Liver (tissue), 9 donors: ENCODE data around the gene LMX1B. TPM values are rescaled to one million over a fixed set of nuclear protein-coding genes. Genes with fewer than 3 reads are reported as not detected.

Experiments used
- DNase-seq: peaks from one replicate; pipeline ENCODE4 v3.0.0-alpha.2; 2017; ENCODE audit warnings: low spot score
- H3K27ac ChIP-seq, 2 donors: one replicate each; pipeline ENCODE4 v1.7.0; 2013; ENCODE audit warnings: inconsistent platforms in 2 of 2, low read length in 2 of 2, control low read depth in 1 of 2, low read depth in 1 of 2, mild to moderate bottlenecking in 1 of 2
- H3K27me3 ChIP-seq, 4 donors: one replicate each; pipeline versions ENCODE4 v1.6.1 to v1.7.0; 2013; ENCODE audit warnings: low read length in 3 of 4, inconsistent platforms in 1 of 4, mild to moderate bottlenecking in 1 of 4, moderate library complexity in 1 of 4; ENCODE audit not compliant: control insufficient read depth in 4 of 4, insufficient read depth in 4 of 4
- H3K36me3 ChIP-seq, 4 donors: one replicate each; pipeline versions ENCODE4 v1.6.1 to v1.7.0; 2013; ENCODE audit warnings: low read length in 3 of 4, mild to moderate bottlenecking in 3 of 4, low read depth in 1 of 4, moderate library complexity in 1 of 4; ENCODE audit not compliant: control insufficient read depth in 4 of 4, insufficient read depth in 3 of 4
- H3K4me1 ChIP-seq, 4 donors: one replicate each; pipeline versions ENCODE4 v1.6.1 to v1.7.0; 2013; ENCODE audit warnings: low read length in 3 of 4, mild to moderate bottlenecking in 3 of 4, moderate library complexity in 1 of 4; ENCODE audit not compliant: control insufficient read depth in 4 of 4, insufficient read depth in 4 of 4
- H3K4me3 ChIP-seq, 3 donors: one replicate each; pipeline versions ENCODE4 v1.6.1 to v1.7.0; 2013; ENCODE audit warnings: low read length in 3 of 3, control low read depth in 1 of 3, low read depth in 1 of 3, mild to moderate bottlenecking in 1 of 3
- H3K9ac ChIP-seq, 2 donors: one replicate each; pipeline ENCODE4 v1.7.0; 2013; ENCODE audit warnings: low read length in 2 of 2, mild to moderate bottlenecking in 2 of 2, moderate library complexity in 2 of 2, control low read depth in 1 of 2, low read depth in 1 of 2
- H3K9me3 ChIP-seq, 4 donors: one replicate each; pipeline versions ENCODE4 v1.6.1 to v1.7.0; 2013; ENCODE audit warnings: low read length in 3 of 4; ENCODE audit not compliant: control insufficient read depth in 4 of 4
- EGR1 ChIP-seq, 2 donors: IDR thresholded peaks; 2 replicates each; pipeline ENCODE4 v1.6.1; 2016 to 2018; ENCODE audit warnings: antibody characterized with exemption in 2 of 2, low read depth in 2 of 2
- FOXA1 ChIP-seq: IDR thresholded peaks from 2 replicates; pipeline ENCODE4 v1.6.1; 2016; ENCODE audit warnings: antibody characterized with exemption
- FOXA2 ChIP-seq: IDR thresholded peaks from 2 replicates; pipeline ENCODE4 v1.6.1; 2016; ENCODE audit warnings: antibody characterized with exemption
- GABPA ChIP-seq, 2 donors: IDR thresholded peaks in 1 of 2; conservative IDR thresholded peaks in 1 of 2; 2 replicates each; pipeline ENCODE4 v1.6.1; 2016; ENCODE audit warnings: antibody characterized with exemption in 2 of 2, mild to moderate bottlenecking in 1 of 2, moderate library complexity in 1 of 2
- HNF4A ChIP-seq, 2 donors: conservative IDR thresholded peaks; 2 replicates each; pipeline ENCODE4 v1.6.1; 2016; ENCODE audit warnings: antibody characterized with exemption in 2 of 2, mild to moderate bottlenecking in 2 of 2
- HNF4G ChIP-seq: IDR thresholded peaks from 2 replicates; pipeline ENCODE4 v1.6.1; 2016; ENCODE audit warnings: antibody characterized with exemption
- JUND ChIP-seq, 2 donors: IDR thresholded peaks; 2 replicates each; pipeline ENCODE4 v1.6.1; 2016; ENCODE audit warnings: antibody characterized with exemption in 2 of 2
- NR2F2 ChIP-seq: IDR thresholded peaks from 2 replicates; pipeline ENCODE4 v1.6.1; 2016; ENCODE audit warnings: antibody characterized with exemption
- RAD21 ChIP-seq, 2 donors: IDR thresholded peaks; 2 replicates each; pipeline ENCODE4 v1.6.1; 2016; ENCODE audit warnings: antibody characterized with exemption in 2 of 2, mild to moderate bottlenecking in 2 of 2
- SP1 ChIP-seq: IDR thresholded peaks from 2 replicates; pipeline ENCODE4 v1.6.1; 2018; ENCODE audit warnings: antibody characterized with exemption, mild to moderate bottlenecking
- TAF1 ChIP-seq: conservative IDR thresholded peaks from 2 replicates; pipeline ENCODE4 v1.6.1; 2016; ENCODE audit warnings: antibody characterized with exemption, mild to moderate bottlenecking
- YY1 ChIP-seq: IDR thresholded peaks from 2 replicates; pipeline ENCODE4 v1.6.1; 2016; ENCODE audit warnings: antibody characterized with exemption, mild to moderate bottlenecking
- WGBS: extraction: QIAGEN DNeasy Blood & Tissue Kit; methylation state at CpG from one replicate; pipeline ENCODE4 v1.1.7; 2013; 5-methylcytosine and 5-hydroxymethylcytosine counted together
- polyA plus RNA-seq, 2 donors: library from polyadenylated mRNA; stranded (reverse) in 1 of 2; unstranded in 1 of 2; fragments of 200-250 nt in 1 of 2; fragments of >200 nt in 1 of 2; fragmentation: Nextera tagmentation in 1 of 2; extraction: Ambion mirVana in 1 of 2; gene quantifications; one replicate each; pipeline versions ENCODE4 v1.2.1 to v1.2.3, GENCODE V29; 2013 to 2015
- total RNA-seq, 2 donors: library from RNA; depleted of rRNA; stranded (reverse); fragments of >200 nt; gene quantifications; one replicate each; pipeline ENCODE4 v1.2.3, GENCODE V29; 2014
- TF ChIP-seq, protein P1 (sequence below): IDR thresholded peaks from 2 replicates; pipeline ENCODE4 v1.6.1; 2016; ENCODE audit warnings: antibody characterized with exemption
- TF ChIP-seq, protein P2 (sequence below): fragments of 150-350 bp; IDR thresholded peaks from 2 replicates; pipeline ENCODE4 v1.5.1; 2017; ENCODE audit warnings: improper control_type of control experiment, low read depth, low read length; ENCODE audit not compliant: missing input control
- TF ChIP-seq, protein P3 (sequence below): IDR thresholded peaks from 2 replicates; pipeline ENCODE4 v1.6.1; 2016; ENCODE audit warnings: antibody characterized with exemption
- TF ChIP-seq, protein P4 (sequence below): IDR thresholded peaks from 2 replicates; pipeline ENCODE4 v1.6.1; 2016; ENCODE audit warnings: antibody characterized with exemption, mild to moderate bottlenecking
- donor health status: healthy.
- donor health status: healthy.
- donor health status: healthy.
- donor health status: healthy.
- donor health status: healthy.

Gene LMX1B
- total and polyA plus RNA-seq, 4 donors = not detected

DNA sequence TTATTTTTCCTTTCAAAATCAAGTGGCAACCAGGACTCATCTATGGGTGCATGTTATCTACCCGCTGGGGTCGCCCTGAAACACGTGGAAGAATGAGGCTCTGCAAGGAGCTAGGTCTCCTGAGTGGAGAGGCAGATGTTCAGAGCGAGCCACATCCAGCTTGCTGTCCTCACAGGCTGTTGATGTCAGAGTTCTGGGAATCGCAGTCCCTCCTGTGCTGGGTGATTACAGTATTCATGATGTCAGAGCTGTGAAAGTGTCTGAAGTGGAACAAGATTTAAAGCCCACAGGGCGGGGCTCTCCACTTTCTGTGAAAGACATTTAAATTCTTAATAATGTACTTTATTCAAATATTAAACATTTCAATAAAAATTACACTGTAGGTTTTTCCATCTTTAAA lies 24.4 kb upstream of the LMX1B start:
- no peak for TF ChIP-seq TAF1
- TF ChIP-seq FOXA2 = no peak
- TF ChIP-seq JUND (IDR thresholded peaks at IDR 0.05) = no peak
- TF ChIP-seq HNF4A (conservative IDR thresholded peaks at IDR 0.05) = no peak
- TF ChIP-seq YY1 = no peak
- TF ChIP-seq, protein P1, sequence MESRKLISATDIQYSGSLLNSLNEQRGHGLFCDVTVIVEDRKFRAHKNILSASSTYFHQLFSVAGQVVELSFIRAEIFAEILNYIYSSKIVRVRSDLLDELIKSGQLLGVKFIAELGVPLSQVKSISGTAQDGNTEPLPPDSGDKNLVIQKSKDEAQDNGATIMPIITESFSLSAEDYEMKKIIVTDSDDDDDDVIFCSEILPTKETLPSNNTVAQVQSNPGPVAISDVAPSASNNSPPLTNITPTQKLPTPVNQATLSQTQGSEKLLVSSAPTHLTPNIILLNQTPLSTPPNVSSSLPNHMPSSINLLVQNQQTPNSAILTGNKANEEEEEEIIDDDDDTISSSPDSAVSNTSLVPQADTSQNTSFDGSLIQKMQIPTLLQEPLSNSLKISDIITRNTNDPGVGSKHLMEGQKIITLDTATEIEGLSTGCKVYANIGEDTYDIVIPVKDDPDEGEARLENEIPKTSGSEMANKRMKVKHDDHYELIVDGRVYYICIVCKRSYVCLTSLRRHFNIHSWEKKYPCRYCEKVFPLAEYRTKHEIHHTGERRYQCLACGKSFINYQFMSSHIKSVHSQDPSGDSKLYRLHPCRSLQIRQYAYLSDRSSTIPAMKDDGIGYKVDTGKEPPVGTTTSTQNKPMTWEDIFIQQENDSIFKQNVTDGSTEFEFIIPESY = no peak
- TF ChIP-seq NR2F2 = no peak
- no peak for TF ChIP-seq GABPA (IDR thresholded peaks at IDR 0.05 in 1 of 2, conservative IDR thresholded peaks at IDR 0.05 in 1 of 2)
- no peak for TF ChIP-seq HNF4G
- H3K4me1 ChIP-seq = no peaks in the 10 kb centered on the region
- no peaks in the 10 kb centered on the region for H3K9me3 ChIP-seq

DNA sequence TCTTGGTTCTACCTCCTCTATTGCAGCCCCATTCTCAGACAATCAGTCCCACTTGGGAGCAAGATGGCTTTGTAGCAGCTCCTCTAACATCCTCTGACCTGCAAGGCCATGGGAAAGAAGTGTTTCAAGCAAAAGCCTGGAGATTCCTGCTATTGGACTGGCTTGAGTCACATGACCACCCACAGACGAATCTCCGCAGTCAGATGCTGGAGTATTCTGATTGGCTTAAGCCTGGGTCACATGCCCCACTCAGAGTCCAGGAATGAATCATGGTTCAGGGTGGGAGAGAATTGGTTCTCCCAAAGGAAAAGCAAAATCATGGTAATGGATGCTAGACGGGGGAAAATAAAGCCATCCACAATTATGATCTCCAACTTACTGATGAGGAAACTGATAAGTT lies 22.6 kb upstream of the LMX1B start:
- Histone ChIP-seq H3K27me3 (peaks cover 0 to 3% (median 0%) of the 10 kb centered on the region in 4 donors), H3K4me1 (no peaks in the 10 kb centered on the region)
- WGBS = 75% methylated on average over 3 of the region's 3 CpGs

More for the DNA sequence above, 24.4 kb upstream of the LMX1B start:
- Histone ChIP-seq H3K27me3 (peaks cover 0 to 3% (median 0%) of the 10 kb centered on the region in 4 donors), H3K36me3 (no peaks in the 10 kb centered on the region), H3K4me3 (no peak overlapping the region), H3K9ac (no peak overlapping the region), H3K27ac (no peak overlapping the region)
- no peak for DNase-seq
- 82% methylated on average over 6 of the region's 6 CpGs for WGBS

More for the DNA sequence above, 22.6 kb upstream of the LMX1B start:
- TF ChIP-seq, protein P2, sequence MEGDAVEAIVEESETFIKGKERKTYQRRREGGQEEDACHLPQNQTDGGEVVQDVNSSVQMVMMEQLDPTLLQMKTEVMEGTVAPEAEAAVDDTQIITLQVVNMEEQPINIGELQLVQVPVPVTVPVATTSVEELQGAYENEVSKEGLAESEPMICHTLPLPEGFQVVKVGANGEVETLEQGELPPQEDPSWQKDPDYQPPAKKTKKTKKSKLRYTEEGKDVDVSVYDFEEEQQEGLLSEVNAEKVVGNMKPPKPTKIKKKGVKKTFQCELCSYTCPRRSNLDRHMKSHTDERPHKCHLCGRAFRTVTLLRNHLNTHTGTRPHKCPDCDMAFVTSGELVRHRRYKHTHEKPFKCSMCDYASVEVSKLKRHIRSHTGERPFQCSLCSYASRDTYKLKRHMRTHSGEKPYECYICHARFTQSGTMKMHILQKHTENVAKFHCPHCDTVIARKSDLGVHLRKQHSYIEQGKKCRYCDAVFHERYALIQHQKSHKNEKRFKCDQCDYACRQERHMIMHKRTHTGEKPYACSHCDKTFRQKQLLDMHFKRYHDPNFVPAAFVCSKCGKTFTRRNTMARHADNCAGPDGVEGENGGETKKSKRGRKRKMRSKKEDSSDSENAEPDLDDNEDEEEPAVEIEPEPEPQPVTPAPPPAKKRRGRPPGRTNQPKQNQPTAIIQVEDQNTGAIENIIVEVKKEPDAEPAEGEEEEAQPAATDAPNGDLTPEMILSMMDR = no peak
- TF ChIP-seq JUND (IDR thresholded peaks at IDR 0.05) (no peak), FOXA1 (no peak), EGR1 (IDR thresholded peaks at IDR 0.05; ENCODE audit: low read depth in 2 of 2) (no peak), SP1 (no peak), GABPA (IDR thresholded peaks at IDR 0.05 in 1 of 2, conservative IDR thresholded peaks at IDR 0.05 in 1 of 2) (no peak), RAD21 (IDR thresholded peaks at IDR 0.05) (no peak), YY1 (no peak), HNF4A (conservative IDR thresholded peaks at IDR 0.05) (no peak), NR2F2 (no peak), HNF4G (no peak)
- TF ChIP-seq, protein P3, sequence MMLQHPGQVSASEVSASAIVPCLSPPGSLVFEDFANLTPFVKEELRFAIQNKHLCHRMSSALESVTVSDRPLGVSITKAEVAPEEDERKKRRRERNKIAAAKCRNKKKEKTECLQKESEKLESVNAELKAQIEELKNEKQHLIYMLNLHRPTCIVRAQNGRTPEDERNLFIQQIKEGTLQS = no peak
- TF ChIP-seq, protein P4, sequence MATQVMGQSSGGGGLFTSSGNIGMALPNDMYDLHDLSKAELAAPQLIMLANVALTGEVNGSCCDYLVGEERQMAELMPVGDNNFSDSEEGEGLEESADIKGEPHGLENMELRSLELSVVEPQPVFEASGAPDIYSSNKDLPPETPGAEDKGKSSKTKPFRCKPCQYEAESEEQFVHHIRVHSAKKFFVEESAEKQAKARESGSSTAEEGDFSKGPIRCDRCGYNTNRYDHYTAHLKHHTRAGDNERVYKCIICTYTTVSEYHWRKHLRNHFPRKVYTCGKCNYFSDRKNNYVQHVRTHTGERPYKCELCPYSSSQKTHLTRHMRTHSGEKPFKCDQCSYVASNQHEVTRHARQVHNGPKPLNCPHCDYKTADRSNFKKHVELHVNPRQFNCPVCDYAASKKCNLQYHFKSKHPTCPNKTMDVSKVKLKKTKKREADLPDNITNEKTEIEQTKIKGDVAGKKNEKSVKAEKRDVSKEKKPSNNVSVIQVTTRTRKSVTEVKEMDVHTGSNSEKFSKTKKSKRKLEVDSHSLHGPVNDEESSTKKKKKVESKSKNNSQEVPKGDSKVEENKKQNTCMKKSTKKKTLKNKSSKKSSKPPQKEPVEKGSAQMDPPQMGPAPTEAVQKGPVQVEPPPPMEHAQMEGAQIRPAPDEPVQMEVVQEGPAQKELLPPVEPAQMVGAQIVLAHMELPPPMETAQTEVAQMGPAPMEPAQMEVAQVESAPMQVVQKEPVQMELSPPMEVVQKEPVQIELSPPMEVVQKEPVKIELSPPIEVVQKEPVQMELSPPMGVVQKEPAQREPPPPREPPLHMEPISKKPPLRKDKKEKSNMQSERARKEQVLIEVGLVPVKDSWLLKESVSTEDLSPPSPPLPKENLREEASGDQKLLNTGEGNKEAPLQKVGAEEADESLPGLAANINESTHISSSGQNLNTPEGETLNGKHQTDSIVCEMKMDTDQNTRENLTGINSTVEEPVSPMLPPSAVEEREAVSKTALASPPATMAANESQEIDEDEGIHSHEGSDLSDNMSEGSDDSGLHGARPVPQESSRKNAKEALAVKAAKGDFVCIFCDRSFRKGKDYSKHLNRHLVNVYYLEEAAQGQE = no peak
- TF ChIP-seq, protein P1 = no peak
- H3K4me3 ChIP-seq = no peak overlapping the region
- H3K9ac ChIP-seq = no peak overlapping the region
- no peak overlapping the region for H3K27ac ChIP-seq
- no peak for DNase-seq
- no peaks in the 10 kb centered on the region for H3K36me3 ChIP-seq
- no peaks in the 10 kb centered on the region for H3K9me3 ChIP-seq
